GM18870 (cell line): ENCODE data around the gene ADM5.
A peak's percentile ranks its signal among the peaks of the same experiment; 100 is the strongest.

Experiments
- ATAC-seq: cut with Tn5 transposase; IDR thresholded peaks from one replicate; pipeline ENCODE4 v1.9.1; 2021; ENCODE audit warnings: moderate library complexity; ENCODE audit not compliant: unreplicated experiment

ADM5 gene, protein sequence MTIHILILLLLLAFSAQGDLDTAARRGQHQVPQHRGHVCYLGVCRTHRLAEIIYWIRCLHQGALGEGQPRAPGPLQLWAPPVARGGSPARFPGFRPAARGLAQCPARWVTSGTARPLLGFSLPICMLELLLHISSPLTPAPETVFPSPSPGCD

DNA sequence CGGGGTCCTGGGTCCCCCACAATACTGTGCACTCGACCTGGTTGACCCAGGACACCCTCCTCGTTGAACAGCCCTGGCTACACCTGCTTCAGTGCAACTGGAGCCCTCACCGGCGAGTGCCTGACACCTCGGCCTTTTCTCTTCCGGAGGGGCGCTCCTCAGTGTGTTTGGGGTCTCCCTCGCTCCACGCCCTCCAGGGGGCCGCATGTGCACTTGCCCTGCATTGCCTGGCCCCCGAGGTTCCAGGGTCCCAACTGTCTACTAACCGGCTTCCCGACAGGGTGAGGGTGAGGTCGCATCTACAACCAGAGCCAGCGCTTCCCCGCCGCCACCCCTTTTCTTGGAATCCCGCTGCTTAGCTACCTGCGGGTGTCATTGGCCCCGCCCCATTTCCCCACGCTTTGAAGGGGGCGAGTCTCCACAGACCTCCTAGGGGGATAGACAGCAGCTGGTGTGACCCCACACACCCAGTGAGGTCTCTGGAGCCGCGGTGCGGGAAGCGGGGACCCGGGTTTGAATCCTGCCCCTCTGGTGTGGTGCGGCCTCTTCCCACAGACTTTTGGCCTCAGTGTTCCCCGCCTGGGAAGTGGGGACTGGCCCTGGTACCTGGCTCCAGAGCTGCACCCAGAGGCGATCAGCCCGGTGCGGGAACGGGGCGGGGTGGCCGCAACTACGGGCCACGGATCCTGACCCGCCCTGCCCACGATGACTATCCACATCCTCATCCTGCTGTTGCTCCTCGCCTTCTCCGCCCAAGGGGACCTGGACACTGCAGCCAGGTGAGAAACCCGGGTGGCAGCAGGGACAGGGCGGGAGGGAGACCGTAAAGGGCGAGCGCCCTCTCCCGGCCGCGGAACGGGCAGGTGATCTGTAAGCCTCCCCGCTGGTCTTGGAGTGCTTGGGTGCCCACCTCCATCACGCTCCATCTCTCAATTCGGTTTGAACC lies at the start of gene ADM5:
Gene ADM5 (plus strand): TSS at position 462 of the 946 bp plus-strand sequence. CDS start 244 bp downstream, at position 706.
- no peak for ATAC-seq

DNA sequence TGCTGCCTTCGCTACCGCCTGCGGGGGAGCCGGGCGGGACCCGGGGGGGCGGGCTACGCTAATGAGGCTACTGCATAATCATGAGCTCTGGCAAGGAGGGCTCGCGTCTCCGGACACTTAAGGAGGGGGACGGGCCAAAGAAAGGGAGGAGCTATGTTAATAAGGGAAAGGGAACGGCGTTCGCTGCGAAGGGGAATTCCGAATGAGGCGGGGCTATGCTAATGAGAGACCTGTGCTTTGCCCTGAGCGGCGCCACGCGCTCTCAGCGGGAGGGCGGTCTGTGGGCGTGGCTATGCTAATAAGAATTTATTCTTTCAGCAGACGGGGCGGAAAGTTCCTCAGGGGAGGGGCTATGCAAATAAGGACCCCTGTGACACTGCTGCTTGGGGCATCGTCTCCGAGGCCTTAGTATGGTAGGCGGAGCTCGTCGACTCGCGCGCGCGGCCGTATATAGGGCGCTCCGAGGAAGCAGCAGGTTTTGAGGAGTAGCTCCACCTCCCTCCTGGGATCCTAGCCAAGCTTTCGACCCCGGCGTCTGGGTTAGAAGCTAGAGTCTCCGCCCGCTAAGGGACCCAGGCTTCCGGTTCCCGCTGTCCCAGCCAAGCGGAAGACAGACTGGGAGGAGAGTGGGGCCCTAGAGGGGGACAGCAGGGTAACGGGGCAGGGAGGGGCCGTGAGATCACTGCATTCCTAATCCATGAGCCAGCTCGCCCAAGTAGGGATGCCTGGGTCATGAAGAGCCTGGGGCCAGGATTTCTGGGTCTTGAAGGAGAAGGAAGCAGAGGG lies 49.1 kb upstream of the ADM5 start, which contains the start of gene RRAS:
Gene RRAS (minus strand): TSS at position 31 of the 786 bp plus-strand sequence. CDS start 45 bp downstream, outside the sequence.
- ATAC-seq: peak; percentile 65

DNA sequence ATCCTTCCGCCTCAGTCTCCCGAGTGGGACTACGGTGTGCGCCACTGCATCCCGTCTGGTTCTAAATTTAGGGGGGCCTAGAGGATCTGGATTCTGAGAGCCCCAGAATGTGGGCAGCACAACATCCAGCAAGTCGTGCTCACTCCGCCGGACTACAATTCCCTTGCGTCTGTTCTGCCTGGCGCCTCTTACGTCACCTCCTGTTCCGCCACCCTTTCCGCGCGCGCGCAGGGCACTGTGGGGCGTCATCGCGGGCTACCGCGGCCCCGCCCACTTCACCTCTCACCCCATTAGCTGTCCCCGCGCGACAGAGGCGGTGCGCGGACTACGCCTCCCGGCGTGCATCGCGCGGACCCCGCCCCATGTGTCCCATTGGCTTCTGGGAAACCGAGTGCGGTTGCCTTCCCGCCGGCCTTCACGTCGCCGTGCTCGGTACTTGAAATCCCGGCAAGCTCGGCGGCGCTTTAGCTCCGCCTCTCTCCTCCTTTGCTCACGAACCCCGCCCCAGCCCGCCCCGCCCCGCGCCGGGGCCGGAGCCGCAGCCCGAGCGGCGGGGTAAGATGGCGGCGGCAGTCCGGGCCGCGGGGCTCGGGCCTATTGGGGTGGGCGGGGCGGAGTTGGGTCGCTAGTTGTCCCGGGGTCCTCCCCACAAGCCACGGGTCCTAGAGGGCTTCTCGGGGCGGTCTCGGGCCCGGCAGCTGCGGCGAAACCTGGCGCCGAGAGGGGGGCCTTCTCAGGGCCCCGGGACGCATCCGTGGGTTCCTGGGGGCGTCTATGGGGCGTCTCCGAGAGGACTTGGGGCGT lies 47.5 kb upstream of the ADM5 start, which contains the start of gene SCAF1:
Gene SCAF1 (plus strand): TSS at position 522 of the 804 bp plus-strand sequence. CDS start 2,818 bp downstream, outside the sequence.
- ATAC-seq: peak; percentile 54

- no peak for ATAC-seq
These were observed 46.8 kb upstream of the ADM5 start for GRCh38 chr19:49642492-49643035.

- no peak for ATAC-seq
These were observed 45.9 kb upstream of the ADM5 start for GRCh38 chr19:49643466-49643865.

- no peak for ATAC-seq
These were observed 43.8 kb upstream of the ADM5 start for GRCh38 chr19:49645592-49645991.

GRCh38 chr19:49645995-49646394 lies 43.4 kb upstream of the ADM5 start:
- no peak for ATAC-seq

GRCh38 chr19:49646586-49646985 lies 42.8 kb upstream of the ADM5 start:
- ATAC-seq: no peak

GRCh38 chr19:49651029-49651819 lies 38.2 kb upstream of the ADM5 start:
- ATAC-seq: no peak

- ATAC-seq: no peak
These were observed 37.4 kb upstream of the ADM5 start for GRCh38 chr19:49651820-49652550.

DNA sequence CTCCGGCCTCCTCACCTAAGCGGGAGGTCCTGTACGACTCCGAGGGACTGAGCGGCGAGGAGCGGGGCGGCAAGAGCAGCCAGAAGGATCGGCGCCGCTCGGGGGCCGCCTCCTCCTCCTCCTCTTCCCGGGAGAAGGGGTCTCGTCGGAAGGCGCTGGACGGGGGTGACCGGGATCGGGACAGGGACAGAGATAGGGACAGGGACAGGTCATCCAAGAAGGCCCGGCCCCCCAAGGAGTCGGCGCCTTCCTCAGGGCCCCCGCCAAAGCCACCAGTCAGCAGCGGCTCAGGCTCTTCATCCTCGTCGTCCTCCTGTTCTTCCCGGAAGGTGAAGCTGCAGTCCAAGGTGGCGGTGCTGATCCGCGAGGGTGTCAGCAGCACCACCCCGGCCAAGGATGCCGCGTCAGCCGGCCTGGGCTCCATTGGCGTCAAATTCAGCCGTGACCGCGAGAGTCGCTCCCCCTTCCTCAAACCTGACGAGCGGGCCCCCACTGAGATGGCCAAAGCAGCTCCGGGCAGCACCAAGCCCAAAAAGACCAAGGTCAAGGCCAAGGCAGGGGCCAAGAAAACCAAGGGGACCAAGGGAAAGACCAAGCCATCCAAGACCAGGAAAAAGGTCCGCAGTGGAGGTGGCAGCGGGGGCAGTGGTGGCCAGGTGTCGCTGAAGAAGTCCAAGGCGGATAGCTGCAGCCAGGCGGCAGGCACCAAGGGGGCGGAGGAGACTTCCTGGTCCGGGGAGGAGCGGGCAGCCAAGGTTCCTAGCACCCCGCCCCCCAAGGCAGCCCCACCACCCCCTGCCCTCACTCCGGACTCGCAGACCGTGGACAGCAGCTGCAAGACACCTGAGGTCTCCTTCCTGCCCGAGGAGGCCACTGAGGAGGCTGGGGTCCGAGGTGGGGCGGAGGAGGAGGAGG lies 36.6 kb upstream of the ADM5 start:
- ATAC-seq: no peak

DNA sequence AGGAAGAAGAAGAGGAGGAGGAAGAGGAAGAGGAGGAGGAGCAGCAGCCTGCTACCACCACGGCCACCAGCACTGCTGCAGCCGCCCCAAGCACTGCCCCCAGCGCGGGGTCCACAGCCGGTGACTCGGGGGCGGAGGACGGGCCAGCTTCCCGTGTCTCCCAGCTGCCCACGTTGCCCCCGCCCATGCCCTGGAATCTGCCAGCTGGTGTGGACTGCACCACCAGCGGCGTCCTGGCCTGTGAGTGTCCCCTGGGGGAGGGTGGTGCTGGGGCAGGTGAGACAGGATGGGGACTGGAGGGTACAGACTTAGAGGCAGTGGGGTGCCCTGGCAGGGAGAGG lies 36.0 kb upstream of the ADM5 start:
- ATAC-seq: no peak

DNA sequence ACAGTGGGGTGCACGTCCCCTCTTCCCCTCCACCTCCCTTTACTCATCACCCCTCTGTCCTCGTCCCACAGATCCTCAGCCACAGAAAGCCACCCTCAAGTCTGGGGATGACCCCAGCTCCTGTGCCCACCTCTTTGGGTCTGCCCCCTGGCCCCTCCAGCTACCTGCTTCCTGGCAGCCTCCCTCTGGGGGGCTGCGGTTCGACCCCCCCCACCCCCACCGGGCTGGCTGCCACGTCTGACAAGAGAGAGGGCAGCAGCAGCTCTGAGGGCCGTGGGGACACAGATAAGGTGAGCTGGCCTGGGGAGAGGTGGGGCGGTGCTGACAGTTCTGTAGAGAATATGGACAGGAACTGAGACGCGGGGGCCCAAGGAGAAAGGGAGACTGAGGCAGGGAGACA lies 34.8 kb upstream of the ADM5 start:
- no peak for ATAC-seq

- ATAC-seq: no peak
These were observed 33.6 kb upstream of the ADM5 start for GRCh38 chr19:49655570-49656455.

DNA sequence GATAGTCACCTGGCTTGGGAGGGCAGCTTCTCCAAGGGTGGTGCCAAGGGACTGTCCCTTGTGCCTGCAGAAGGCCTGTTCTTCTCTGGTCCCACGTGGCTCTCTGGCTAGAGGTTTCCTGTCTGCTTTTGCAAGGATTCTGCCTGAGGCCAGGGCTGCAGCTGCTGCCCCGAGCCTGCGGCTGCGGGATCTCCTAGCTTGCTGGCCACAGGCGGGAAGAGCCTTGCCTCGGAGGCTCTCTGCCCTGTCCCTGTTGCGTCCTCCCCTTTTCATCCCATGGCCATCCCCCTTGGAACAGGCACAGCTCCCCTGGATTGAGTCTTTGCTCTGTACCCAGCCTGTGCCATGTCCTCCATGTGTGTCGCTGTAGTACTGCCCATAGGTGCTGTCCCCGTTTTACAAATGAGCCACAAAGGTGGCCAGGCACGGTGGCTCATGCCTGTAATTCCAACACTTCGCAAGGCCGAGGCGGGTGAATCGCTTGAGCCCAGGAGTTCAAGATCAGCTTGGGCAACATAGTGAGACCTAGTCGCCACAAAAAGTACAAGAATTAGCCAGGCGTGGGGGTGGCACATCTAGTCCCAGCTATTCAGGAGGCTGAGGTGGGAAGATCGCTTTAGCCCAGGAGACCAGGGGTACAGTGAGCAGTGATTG lies 32.8 kb upstream of the ADM5 start:
- no peak for ATAC-seq

- no peak for ATAC-seq
These were observed 31.8 kb upstream of the ADM5 start for GRCh38 chr19:49657493-49658138.
